Stimulated activated CD8-positive, alpha-beta memory T cell treated with anti-CD3 and anti-CD28 coated beads, Interleukin-7, amount 100 ng/mL, for 24 hours (primary cell): ENCODE data around the gene ZNF280B.
A peak's percentile ranks its signal among the peaks of the same experiment; 100 is the strongest.
"Not testable (repeated sequence)": the region's sequence is repeated elsewhere in the genome, so short reads cannot be mapped to it uniquely, and the experiment has no call there.

ENCODE experiments used
- DNase-seq: peaks from one replicate; pipeline ENCODE4 v3.0.0-alpha.2; 2020; ENCODE audit warnings: low read depth

ZNF280B gene

GRCh38 chr22:22463855-22464540 is 44.5 kb downstream of the ZNF280B start:
- peak; percentile 9 for DNase-seq

DNA sequence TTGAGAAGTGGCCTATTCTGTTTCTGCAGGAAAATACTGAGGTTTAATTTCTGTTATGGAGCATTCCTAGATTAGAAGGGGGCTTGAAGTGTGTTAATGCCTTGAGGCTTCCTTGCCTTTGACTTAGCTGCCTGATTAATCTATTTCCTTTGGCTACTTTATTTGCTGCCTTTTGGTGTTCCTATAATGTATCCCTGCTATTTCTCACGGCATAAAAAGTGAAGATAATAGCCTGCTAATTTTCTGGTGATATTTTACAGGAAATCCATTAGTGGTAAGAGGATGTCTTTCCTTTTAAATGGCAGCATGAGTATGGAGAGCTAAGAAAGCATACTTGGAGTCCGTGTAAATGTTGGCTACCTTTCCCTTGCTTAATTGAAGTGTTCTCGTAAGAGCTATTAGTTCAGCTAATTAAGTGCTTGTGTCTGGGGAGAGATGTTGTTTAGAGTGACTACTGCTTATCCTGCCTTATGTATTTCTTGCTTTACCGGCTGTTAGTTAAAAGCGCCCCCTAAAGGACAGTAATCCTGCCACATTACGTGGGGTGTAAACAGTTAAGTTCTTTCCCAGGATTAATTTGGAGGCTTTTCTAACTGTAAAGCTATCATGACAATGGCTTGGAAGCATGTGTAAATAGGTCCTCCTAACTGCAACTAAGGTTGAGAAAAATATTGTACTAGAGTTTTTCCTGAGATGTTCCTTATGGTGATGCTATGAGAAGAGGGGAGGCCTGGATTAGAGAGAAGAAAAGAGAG is 45.6 kb downstream of the ZNF280B start:
- DNase-seq: no peak

DNA sequence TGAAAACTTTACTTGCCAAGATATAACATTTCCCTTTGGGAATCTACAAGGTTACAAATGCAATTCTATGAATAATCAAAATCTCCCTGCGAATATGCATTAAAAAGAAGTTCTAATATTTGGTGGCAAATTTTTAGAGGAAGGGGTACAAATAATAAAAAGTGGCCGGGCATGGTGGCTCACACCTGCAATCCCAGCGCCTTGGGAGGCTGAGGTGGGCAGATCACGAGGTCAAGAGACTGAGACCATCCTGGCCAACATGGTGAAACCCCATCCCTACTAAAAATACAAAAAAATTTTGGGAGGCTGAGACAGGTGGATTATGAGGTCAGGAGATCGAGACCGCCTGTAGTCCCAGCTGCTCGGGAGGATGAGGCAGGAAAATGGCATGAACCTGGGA is 47.0 kb downstream of the ZNF280B start:
- DNase-seq: no peak

GRCh38 chr22:22461111-22461510 is 47.4 kb downstream of the ZNF280B start:
- no peak for DNase-seq

DNA sequence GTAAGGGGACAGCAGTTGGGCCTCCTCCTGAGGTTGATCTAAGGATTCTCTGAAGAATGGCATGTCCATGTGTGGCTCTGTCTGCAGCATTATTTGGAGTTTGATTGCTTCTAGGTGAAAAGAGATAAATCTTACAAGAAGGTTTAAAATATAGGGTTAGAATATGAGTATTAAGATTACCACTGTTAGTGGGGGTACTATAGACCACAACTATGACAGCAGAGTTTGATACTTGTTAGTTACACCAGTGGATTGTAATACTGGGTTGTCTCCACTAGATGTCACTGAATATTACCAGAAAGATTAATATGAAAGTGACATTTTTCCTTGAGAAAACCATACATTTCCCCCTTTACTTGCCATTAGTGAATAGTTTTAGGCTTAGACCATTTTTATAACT is 47.9 kb downstream of the ZNF280B start:
- no peak for DNase-seq

GRCh38 chr22:22460060-22460459 is 48.5 kb downstream of the ZNF280B start:
- no peak for DNase-seq

DNA sequence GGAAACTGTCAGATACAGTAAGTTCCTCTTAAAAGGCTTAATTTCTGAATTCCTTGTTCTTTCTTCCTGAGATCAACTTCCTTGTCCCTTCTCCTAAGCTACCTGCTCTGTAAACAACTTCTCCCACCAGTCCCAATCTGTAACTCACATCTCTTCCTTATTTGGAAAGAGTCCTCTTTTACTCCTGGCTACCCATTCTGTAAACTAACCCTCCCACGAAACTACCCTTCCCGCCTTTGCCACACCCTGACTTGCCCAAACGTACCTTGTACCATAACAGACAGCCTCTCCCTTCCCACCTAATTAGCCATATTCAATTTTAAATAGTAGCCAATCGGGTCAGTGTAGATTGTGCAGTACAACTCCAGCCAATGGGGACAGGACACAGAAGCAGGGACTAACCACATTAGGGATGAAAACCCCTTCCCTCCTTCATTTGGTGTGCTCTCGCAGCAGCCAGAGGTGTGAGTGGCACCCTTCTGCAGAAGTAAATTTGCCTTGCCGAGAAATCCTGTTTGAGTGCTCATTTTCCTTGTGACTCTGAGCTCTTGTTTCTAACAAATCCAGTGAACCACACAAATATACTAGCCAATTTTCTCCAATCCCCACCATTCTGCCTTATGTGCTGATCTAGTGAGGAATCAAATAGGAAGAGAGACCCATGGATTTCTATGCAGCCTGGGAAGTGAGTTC is 49.5 kb downstream of the ZNF280B start:
- no peak for DNase-seq

GRCh38 chr22:22458387-22458786 is 50.2 kb downstream of the ZNF280B start:
- no peak for DNase-seq

- DNase-seq: no peak
Observed at GRCh38 chr22:22454997-22455396, 53.5 kb downstream of the ZNF280B start.

DNA sequence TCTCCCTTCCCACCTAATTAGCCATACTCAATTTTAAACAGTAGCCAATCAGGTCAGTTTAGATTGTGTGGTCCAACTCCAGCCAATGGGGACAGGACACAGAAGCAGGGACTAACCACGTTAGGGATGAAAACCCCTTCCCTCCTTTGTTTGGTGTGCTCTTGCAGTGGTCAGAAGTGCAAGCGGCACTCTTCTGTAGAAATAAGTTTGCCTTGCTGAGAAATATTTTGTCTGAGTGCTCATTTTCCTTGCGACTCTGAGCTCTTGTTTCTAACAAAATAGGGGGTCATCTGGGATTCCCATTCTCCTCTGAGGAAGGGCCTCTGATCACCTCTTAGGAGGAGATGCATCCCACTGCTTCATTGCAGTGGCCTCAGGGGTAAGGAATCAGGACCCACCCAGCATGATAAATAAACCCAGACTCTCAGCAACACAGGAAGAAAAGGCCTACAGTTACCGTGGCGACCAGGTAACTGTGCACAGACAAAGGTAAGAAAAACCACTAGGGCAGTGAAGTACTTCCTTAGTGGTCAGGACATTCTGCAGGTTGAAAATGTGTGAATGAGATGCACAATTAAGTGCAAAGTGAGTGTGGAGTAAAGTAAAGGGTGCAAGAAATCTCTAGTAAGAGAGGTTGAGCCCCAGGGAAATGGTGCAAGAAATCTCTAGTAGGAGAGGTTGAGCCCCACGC is 55.4 kb downstream of the ZNF280B start:
- no peak for DNase-seq

DNA sequence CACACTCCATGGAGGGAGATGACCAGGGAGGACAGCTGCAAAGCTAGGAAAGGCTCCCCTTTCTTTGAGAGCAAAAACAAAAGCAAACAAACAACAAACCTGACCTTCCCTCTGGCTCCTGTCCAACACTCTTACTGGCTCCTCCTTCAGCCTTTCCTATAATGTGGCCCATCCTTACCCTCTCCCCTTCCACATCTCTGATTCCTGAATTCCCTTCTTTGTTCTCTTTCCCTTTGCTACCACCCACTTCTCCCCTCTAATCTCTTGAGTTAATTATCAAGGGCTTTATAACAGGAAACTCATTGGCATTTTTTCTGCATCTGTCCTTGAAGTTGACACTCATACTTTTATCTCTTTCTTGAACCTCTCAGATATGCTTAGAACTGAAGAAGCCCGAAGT is 56.3 kb downstream of the ZNF280B start:
- DNase-seq: no peak

DNA sequence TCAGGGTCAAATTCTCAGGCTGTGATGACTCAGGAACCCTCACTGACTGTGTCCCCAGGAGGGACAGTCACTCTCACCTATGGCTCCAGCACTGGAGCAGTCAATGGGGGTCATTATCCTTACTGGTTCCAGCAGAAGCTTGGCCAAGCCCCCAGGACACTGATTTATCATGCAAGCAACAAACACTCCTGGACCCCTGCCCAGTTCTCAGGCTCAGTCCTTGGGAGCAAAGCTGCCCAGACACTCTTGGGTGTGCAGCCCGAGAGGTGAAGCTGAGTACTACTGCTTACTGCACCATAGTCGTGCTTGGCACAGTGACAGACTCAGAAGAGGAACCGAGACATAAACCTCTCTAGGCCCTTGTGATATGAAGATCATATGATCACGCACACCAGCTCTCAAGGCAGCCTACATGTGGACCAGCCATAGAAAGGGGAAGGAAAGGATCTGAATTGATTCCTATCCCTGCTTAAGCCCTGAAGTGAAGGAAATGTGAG is 58.2 kb downstream of the ZNF280B start:
- no peak for DNase-seq

DNA sequence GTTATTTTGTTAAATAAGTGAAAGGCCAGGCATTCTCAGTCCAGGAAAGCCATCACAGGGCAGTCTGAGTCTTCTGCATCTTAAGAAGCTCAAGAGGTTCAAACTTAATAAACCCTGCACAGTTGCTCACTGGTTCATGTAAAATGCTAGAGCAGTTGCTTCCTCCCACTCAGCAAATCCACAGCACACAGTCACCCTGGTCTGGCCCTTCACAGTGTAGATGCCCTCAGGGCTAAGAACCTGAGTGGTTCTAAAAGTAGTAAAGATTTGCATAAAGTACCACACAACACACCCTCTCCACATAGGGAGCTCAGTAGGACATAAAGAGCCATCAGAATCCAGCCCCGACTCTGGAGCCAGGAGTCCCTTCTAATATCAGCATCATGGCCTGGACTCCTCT is 58.7 kb downstream of the ZNF280B start:
- DNase-seq: no peak

DNA sequence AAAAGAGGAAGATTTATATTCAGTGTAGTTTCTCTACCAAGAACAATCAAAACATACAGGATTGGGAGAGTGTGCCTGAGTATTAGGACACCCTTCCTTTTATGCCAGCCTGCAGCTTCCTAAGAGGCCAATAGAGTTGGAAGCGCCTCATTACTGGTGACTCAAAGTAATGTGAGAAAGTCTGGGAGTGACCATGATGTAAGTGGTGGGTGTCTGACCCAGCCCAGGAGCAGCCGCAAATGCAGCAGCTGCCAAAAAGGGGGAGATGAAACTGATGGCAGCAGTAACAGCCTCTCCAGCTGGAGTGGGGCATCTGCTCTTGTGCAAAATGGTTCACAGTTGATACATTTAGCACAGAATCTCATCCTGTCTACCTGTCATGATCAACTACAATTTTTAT is 62.0 kb downstream of the ZNF280B start:
- DNase-seq: no peak

DNA sequence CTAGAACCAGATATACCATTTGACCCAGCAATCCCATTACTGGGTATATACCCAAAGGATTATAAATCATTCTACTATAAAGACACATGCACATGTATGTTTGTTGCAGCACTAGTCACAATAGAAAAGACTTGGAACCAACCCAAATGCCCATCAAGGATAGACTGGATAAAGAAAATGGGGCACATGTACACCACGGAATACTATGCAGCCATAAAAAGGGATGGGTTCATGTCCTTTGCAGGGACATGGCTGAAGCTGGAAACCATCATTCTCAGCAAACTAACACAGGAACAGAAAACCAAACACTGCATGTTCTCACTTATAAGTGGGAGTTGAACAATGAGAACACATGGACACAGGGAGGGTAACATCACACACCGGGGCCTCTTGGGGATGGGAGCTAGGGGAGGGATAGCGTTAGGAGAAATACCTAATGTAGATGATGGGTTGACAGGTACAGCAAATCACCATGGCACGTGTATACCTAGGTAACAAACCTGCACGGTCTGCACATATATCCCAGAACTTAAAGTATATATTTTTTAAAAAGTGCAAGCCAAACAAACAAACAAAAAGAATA is 64.4 kb downstream of the ZNF280B start:
- DNase-seq: not testable (repeated sequence)

DNA sequence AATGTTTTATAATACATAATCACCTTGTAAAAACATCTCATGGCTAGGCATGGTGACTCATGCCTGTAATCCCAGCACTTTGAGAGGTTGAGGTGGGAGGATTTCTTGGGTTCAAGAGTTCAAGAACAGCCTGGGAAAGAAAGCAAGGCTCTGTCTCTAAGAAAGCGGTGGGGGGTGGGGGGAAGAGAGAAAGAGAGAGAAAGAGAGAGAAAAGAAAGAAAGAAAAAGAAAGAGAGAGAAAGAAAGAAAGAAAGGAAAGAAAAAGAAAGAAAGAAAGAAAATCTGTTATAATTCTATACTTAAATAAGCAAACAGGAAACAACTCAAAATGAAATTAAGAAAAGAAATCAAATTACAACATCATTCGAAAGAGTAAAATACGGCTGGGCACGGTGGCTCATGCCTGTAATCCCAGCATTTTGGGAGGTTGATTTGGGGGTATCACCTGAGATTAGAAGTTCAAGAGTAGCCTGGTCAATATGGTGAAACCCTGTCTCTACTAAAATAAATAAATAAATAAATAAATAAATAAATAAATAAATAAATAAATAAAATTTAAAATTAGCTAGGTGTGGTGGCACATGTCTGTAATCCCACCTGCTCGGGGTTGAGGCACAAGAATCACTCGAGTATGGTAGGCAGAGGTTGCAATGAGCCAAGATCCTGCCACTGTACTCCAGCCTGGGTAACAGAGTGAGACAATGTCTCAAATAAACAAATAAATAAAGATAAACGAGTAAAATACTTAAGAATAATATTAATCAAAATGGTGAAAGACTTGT is 65.4 kb downstream of the ZNF280B start:
- no peak for DNase-seq

DNA sequence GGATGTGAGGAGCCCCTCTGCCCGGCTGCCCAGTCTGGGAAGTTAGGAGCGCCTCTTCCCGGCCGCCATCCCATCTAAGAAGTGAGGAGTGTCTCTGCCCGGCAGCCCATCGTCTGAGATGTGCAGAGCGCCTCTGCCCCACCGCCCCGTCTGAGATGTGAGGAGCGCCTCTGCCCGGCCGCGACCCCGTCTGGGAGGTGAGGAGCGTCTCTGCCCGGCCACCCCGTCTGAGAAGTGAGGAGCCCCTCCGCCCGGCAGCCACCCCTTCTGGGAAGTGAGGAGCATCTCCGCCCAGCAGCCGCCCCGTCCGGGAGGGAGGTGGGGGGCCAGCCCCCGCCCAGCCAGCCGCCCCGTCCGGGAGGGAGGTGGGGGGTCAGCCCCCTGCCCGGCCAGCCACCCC is 66.9 kb downstream of the ZNF280B start:
- DNase-seq: not testable (repeated sequence)

- DNase-seq: no peak
Observed at GRCh38 chr22:22440188-22440587, 68.4 kb downstream of the ZNF280B start.
